ENCODE data around the gene MACROD2.
A peak's percentile ranks its signal among the peaks of the same experiment; 100 is the strongest.
"Not testable (repeated sequence)": the region's sequence is repeated elsewhere in the genome, so short reads cannot be mapped to it uniquely, and the experiment has no call there.

Gene MACROD2

GRCh38 chr20:14449323-14449722, 454.0 kb downstream of the MACROD2 start:
- no peak for TF ChIP-seq CTCF (conservative IDR thresholded peaks at IDR 0.05; ENCODE audit: low read depth, low read length)
- DNase-seq (ENCODE audit: low read depth) = peak; percentile 89
- H3K4me3 ChIP-seq (ENCODE audit: low read length) = no peak overlapping the region

GRCh38 chr20:14450256-14450655, 454.9 kb downstream of the MACROD2 start:
- H3K4me3 ChIP-seq (ENCODE audit: low read length) = no peak overlapping the region
- no peak for DNase-seq (ENCODE audit: low read depth)
- TF ChIP-seq CTCF (conservative IDR thresholded peaks at IDR 0.05; ENCODE audit: low read depth, low read length) = no peak

- H3K4me3 ChIP-seq (ENCODE audit: low read length) = no peak overlapping the region
- DNase-seq (ENCODE audit: low read depth) = no peak
- no peak for TF ChIP-seq CTCF (conservative IDR thresholded peaks at IDR 0.05; ENCODE audit: low read depth, low read length)
Measured at GRCh38 chr20:14451458-14451857, 456.1 kb downstream of the MACROD2 start.

- no peak for DNase-seq (ENCODE audit: low read depth)
- H3K4me3 ChIP-seq (ENCODE audit: low read length) = no peak overlapping the region
- no peak for TF ChIP-seq CTCF (conservative IDR thresholded peaks at IDR 0.05; ENCODE audit: low read depth, low read length)
Measured at GRCh38 chr20:14453259-14453658, 457.9 kb downstream of the MACROD2 start.

GRCh38 chr20:14454296-14454695, 459.0 kb downstream of the MACROD2 start:
- no peak for TF ChIP-seq CTCF (conservative IDR thresholded peaks at IDR 0.05; ENCODE audit: low read depth, low read length)
- DNase-seq (ENCODE audit: low read depth) = no peak
- H3K4me3 ChIP-seq (ENCODE audit: low read length) = no peak overlapping the region

GRCh38 chr20:14467104-14467827, 471.9 kb downstream of the MACROD2 start:
- H3K4me3 ChIP-seq (ENCODE audit: low read length); DNase-seq (ENCODE audit: low read depth): not testable (repeated sequence)

- DNase-seq (ENCODE audit: low read depth) = no peak
- no peak for TF ChIP-seq CTCF (conservative IDR thresholded peaks at IDR 0.05; ENCODE audit: low read depth, low read length)
- no peak overlapping the region for H3K4me3 ChIP-seq (ENCODE audit: low read length)
Measured at GRCh38 chr20:14470231-14470899, 475.0 kb downstream of the MACROD2 start.

Data from retinal pigment epithelial cell (primary cell).